C1 segment of cervical spinal cord (tissue), 14 donors: ENCODE data around the gene SZT2.
"Not testable (repeated sequence)": the region's sequence is repeated elsewhere in the genome, so short reads cannot be mapped to it uniquely, and the experiment has no call there.

Experiments
- DNase-seq, 14 donors: peaks; one replicate each; lab custom pipeline; 2025; lab: John Stamatoyannopoulos, UW

Gene SZT2

GRCh38 chr1:43360616-43361015 lies 29.1 kb upstream of the SZT2 start:
- DNase-seq, result no peak

GRCh38 chr1:43363283-43363934 lies 26.3 kb upstream of the SZT2 start:
- no peak for DNase-seq

GRCh38 chr1:43363935-43364525 lies 25.7 kb upstream of the SZT2 start:
- no peak for DNase-seq

GRCh38 chr1:43365678-43366077 lies 24.0 kb upstream of the SZT2 start:
- DNase-seq, result no peak

- no peak for DNase-seq
Observed at GRCh38 chr1:43366179-43366578, 23.5 kb upstream of the SZT2 start.

- DNase-seq, result no peak
Observed at GRCh38 chr1:43366601-43367025, 23.1 kb upstream of the SZT2 start.

GRCh38 chr1:43367026-43367903 lies 22.4 kb upstream of the SZT2 start:
- DNase-seq, result peak in 2 of 14 donors; percentile 44 to 45

GRCh38 chr1:43367904-43368645 lies 21.6 kb upstream of the SZT2 start, which contains the start of gene ELOVL1:
ELOVL1 (minus strand) TSS chr1:43368011; CDS start chr1:43365609, 2,402 bp downstream.
- peak; percentile 42 to 96 (median 86) for DNase-seq

- peak in 2 of 14 donors; percentile 38 to 41 for DNase-seq
Observed at GRCh38 chr1:43368646-43369020, 21.1 kb upstream of the SZT2 start.

- not testable (repeated sequence) for DNase-seq
Observed at GRCh38 chr1:43369779-43370178, 19.9 kb upstream of the SZT2 start.

- DNase-seq, result no peak
Observed at GRCh38 chr1:43370564-43370963, 19.1 kb upstream of the SZT2 start.

- DNase-seq, result no peak
Observed at GRCh38 chr1:43372172-43372571, 17.5 kb upstream of the SZT2 start.

GRCh38 chr1:43373066-43373940 lies 16.4 kb upstream of the SZT2 start:
- peak in 1 of 14 donors; percentile 11 for DNase-seq

- DNase-seq, result no peak
Observed at GRCh38 chr1:43376723-43377235, 12.9 kb upstream of the SZT2 start.

GRCh38 chr1:43377831-43378230 lies 11.9 kb upstream of the SZT2 start:
- no peak for DNase-seq

GRCh38 chr1:43379476-43379875 lies 10.2 kb upstream of the SZT2 start:
- DNase-seq, result no peak

- DNase-seq, result peak in 6 of 14 donors; percentile 32 to 72 (median 66)
Observed at GRCh38 chr1:43381612-43382011, 8.1 kb upstream of the SZT2 start.

GRCh38 chr1:43382027-43382779 lies 7.5 kb upstream of the SZT2 start:
- DNase-seq, result peak in 12 of 14 donors; percentile 49 to 90 (median 73)

- peak in 7 of 14 donors; percentile 6 to 46 (median 14) for DNase-seq
Observed at GRCh38 chr1:43383449-43383848, 6.2 kb upstream of the SZT2 start.

GRCh38 chr1:43386676-43387075 lies 3.0 kb upstream of the SZT2 start:
- no peak for DNase-seq
